ENCODE results near the gene ATP2A3.

ATP2A3 gene

DNA sequence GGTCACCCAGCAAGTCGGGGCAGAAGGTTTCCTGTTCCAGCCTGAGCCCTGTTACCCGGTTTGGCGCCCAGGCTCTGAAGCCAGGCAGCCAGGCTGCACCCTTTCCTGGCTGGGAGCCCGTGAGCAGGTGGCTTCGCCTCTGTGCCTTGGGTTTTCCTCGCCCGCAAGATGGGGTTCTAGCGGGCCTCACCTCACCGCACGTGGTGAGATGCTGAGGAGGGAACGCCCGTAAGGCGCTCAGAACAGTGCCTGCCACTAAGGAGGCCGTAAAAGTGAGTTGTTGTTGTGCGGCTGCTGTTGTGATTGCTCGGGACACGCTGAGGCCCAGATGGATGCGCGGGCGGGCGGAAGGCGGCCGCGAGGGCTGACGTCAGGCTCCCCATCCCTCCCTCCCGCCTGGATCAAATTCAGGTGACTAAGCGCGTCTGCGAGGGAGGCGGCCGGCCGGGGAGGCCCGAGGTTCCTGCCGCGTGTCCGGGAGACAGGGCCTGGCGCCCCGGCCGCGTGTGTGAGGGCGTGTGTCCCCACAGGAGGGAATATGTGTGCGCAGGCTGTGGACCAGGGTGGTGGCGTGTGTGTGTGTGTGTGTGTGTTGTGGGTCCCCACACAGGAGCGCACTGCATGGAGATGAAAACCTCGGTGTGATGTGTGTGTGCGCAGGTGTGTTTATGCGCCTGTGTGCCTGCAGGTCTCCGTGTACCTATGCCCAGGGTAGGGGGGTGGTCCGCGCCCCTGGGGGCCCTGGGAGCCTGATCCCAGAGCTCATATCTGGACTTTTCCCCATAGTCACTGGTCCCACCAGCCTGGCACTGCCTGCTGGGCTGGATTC is 75.7 kb downstream of the ATP2A3 start:
- DNase-seq: no peak

DNA sequence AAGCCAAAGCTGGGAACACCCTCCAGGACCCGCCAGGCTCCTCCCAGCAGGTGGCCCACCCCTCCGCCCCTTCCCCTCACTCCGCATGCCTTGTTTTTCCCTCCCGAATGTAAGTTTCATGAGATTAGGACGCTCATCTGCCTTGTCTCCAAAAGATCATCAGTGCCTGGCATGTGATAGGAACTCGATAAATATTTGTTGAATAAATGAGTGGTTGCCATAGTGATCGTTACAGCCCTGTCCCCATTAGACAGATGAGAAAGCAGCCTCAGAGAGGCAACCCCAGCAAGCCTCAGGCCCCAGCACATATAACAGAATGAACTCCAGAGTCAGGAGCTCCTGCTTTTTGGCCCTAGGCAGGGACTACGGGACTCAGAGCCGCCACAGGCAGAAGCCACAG is 76.4 kb downstream of the ATP2A3 start:
- DNase-seq: no peak

DNA sequence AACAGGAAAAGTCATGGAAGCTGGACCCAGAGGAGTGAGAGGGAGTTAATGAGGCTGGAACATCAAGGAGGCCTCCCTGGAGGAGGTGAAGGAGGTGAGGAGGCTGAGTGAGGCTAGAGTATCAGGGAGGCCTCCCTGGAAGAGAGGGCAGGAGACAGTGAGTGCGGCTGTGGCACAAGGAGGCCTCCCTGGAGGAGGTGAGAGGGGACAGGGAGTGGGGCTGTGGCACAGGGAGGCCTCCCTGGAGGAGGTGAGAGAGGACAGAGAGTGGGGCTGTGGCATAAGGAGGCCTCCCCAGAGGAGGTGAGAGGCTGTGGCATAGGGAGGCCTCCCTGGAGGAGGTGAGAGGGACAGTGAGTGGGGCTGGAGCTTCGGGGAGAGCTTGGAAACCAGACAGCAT is 76.8 kb downstream of the ATP2A3 start:
- no peak for DNase-seq

DNA sequence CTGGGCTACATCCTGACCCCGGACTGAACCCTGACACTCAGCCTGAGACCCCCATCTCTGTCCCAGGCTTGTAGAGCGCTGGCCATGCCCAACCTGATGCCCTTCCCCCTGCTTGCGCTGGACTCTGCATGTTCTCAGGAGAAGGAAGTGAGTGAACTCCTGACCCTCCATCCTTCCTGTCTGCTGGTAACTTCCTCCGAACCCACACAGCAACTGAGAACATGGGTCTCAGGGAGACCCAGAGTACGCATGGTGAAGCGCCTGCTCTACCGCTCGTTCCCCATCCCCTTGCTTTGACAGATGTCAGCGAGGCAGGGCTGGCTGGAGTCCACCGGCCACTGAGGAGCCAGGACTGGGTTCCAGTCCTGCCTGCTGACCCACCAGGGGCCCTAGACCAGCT is 77.5 kb downstream of the ATP2A3 start:
- DNase-seq: peak; percentile 42

DNA sequence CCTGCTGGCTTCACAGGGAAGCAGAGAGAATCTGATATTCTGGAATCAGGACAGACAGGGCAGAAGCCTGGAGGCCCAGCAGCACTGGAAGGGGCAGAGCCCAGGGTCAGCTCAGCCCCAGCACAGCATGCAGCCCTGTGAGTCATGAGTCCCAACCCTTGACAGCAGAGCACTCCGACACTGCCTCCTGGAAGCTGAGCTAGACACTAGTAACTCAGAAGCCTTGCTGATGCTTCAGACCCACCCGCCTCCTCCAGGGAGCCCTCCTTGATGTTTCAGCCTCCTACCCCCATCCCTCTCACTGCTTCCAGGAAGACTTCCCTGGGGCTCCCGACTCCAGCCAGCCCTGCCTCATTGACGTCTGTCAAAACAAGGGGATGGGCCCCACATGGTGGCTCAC is 78.3 kb downstream of the ATP2A3 start:
- DNase-seq: no peak

DNA sequence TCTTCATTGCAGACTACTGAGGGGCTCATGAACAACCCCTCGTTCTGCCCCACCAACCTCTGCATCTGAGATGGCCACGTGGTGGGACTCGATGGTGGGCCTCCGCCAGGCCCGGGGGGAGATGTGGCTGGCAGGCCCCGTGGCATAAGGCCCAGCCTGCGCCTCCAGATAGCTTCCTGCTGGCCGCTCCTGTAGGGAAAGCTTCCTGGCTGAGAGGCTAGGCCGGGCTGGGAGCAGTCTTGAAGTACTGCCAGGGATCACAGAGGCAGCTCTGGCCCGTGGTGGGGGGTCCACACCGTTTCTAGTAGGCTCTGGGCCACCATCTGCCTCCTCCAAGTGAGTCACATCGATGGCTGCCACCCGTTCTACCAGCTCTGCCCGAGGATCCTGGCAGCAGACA is 79.0 kb downstream of the ATP2A3 start:
- DNase-seq: no peak

DNA sequence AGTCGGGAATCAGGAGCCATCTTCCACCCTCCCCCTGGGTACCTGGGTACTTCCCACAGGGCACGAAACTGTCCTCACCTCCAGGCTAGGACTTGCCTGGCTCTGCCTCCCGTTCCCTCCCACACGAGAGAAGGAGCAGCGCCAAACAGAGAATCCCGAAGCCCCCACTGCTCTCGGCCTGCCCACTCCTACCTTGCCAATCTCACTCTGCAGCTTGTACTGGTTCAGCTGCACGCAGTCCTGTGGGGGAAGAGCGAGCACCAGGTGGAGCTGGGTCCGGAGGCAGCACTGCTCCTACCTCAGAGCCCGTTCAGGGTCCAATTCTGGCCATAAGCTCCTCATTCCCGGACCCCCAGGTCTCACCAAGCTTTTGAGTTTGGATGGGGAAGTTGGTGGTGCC is 80.0 kb downstream of the ATP2A3 start:
- no peak for DNase-seq

DNA sequence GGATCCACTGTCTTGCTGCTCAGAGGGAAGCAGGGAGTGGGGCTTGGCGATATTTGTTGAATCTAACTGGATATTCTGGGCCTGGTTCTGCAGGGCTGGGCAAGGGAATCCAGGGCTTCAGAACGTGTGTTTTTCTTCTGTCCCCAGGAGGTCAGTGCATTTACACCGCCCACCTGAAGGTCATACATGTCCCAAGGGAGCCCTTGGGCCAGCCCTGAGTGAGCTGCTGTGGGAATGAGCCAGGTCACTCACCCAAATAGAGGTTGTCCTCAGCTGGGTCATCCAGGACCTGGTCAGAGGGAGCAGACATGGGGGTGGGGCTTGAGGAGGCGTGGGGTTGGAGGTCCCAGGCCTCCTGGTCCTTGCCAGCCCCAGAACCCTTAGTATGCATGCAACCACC is 82.0 kb downstream of the ATP2A3 start:
- no peak for DNase-seq

DNA sequence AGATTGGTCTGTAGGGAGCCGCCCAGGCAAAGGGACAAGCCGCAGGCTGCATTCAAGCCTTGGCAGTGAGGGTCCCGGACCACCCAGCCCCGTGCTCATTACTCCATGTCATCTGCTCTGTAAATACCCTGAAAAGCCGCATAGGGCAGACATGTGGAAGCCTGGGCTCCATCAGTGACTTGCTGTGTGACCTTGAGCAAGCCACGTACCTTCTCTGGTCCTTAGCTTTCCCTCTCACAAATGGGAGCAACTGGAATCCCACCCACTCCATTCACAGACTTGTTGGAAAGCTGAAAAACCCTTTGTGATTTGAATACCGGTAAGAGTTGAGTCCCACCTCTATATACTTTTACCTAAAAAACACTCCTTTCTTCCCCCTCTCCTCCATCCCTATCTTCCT is 83.3 kb downstream of the ATP2A3 start:
- DNase-seq: no peak

DNA sequence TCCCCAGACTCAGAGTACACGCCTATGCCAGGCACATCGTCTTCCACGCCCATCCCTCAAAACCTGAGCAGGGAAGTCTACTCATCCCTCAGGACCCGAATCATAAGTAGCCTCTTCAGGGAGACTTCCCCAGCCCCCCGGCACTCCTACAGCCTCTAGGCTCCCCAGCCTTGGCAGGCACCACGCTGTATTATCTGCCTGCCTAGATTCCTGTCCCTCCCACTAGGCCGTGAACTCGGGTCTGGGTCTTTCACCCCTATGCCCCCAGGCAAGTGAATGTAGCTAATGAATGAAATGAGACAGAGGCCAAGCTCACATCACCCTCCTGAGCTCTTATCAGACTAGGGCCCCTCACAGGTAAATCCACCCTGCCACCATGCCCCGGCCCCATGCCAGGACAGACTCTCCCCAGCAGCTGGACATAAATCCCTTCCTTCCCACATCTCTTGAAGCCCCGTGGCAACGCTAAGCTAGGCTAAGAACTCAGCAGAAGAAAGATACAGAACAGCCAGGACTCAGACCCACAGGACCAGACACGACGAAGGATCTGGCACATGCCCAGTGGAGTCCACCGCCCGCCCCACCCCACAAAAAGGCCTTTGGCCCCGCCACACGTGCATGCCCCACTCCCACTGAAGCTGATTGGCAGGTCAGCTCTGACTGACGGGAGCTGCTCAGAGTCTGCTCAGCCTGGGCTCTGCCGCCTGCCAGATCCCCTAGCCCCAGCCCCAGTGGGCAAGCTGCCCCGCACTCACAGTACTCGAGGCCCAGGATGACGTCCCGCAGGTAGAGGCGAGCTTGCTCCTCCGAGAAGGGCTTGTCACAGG is 84.4 kb downstream of the ATP2A3 start:
- DNase-seq: no peak

DNA sequence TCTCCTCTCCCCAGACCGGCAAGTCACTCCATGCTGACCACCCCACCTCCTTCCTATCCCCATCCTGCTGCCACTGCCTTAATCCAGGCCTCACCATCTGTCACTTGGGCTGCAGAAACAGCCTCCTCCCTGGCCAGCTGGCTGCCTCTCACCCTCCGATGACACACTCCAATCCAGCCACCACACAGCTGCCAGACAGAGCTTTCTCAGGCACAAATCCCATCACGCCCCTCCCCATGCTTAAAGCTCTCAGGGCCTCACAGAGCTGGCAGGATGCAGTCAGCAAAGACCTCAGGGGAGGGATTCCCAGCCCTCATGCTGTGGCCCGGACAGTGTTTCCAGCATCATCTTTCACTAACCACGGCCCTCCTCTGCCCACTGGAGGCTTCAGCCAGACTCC is 85.1 kb downstream of the ATP2A3 start:
- DNase-seq: no peak

DNA sequence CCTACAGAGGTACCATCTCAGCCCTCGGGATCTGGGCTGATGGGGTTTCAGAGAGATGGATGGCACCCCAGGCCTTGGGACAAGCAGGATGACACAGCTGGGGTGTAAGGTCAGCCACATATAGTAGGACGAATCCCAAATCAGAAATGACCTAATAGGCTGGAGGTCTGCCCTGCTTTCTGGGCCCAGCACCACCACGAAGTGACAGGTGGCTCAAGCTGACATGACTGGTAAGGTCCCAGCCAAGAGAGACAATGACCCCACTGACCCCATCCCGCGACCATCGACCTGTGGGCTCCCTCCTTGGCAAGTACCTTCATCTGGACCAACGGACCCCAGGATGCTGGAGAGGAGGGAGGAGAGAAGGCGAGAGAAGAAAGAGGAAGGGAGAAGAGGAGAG is 87.0 kb downstream of the ATP2A3 start:
- DNase-seq: no peak

DNA sequence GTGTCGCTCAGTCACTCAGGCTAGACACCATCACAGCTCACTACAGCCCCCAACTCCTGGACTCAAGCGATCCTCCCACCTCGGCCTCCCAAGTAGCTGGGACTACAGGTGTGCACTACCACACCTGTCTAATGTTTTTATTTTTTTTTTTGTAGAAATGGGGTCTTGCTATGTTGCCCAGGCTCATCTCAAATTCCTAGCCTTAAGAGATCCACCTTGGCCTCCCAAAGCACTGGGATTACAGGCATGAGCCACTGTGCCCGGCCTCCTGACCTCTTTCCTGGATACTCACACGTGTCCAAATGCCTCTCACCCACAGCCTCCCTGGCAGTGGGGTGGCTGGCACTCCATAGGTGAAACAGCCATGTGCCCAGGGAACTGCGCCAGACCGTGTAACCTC is 88.9 kb downstream of the ATP2A3 start:
- DNase-seq: no peak

Measured in hematopoietic multipotent progenitor cell treated with erythropoietin and hydrocortisone succinate and interleukin-3 and kit ligand, for 4 days (in vitro differentiated cells).